H9 (cell line): ENCODE results near the gene PDXDC1. TPM values are rescaled to one million over a fixed set of nuclear protein-coding genes. Genes with fewer than 3 reads are reported as not detected.
"Not testable (repeated sequence)": the region's sequence is repeated elsewhere in the genome, so short reads cannot be mapped to it uniquely, and the experiment has no call there.

ENCODE experiments used
- DNase-seq: peaks from one replicate; pipeline ENCODE4 v3.0.0-alpha.2; 2017
- H2AFZ ChIP-seq: one replicate; pipeline ENCODE4 v1.6.1; 2013; ENCODE audit warnings: mild to moderate bottlenecking, low read length, control low read depth, moderate library complexity
- H2AK5ac ChIP-seq: 2 replicates; pipeline ENCODE4 v1.6.1; 2013; ENCODE audit warnings: low read length, control low read depth, mixed read lengths; ENCODE audit not compliant: insufficient read length
- H2BK120ac ChIP-seq: one replicate; pipeline ENCODE4 v1.6.1; 2013; ENCODE audit warnings: low read depth, mild to moderate bottlenecking, low read length, control low read depth, inconsistent platforms; ENCODE audit not compliant: poor library complexity, severe bottlenecking
- H2BK12ac ChIP-seq: 2 replicates; pipeline ENCODE4 v1.6.1; 2013; ENCODE audit warnings: low read length, control low read depth, mixed read lengths, low read depth; ENCODE audit not compliant: insufficient read length
- H2BK15ac ChIP-seq: 2 replicates; pipeline ENCODE4 v1.6.1; 2013; ENCODE audit warnings: low read depth, low read length, control low read depth
- H2BK20ac ChIP-seq: one replicate; pipeline ENCODE4 v1.6.1; 2013; ENCODE audit warnings: low read depth, mild to moderate bottlenecking, low read length, control low read depth, inconsistent platforms; ENCODE audit not compliant: poor library complexity, severe bottlenecking
- H2BK5ac ChIP-seq: 2 replicates; pipeline ENCODE4 v1.6.1; 2013; ENCODE audit warnings: low read length, control low read depth, mixed read lengths; ENCODE audit not compliant: insufficient read length
- H3K14ac ChIP-seq: 2 replicates; pipeline ENCODE4 v1.6.1; 2013; ENCODE audit warnings: low read length, control low read depth; ENCODE audit not compliant: insufficient read depth
- H3K18ac ChIP-seq: 2 replicates; pipeline ENCODE4 v1.6.1; 2013; ENCODE audit warnings: low read depth, mild to moderate bottlenecking, mixed read lengths, low read length, control low read depth; ENCODE audit not compliant: insufficient read length
- H3K23ac ChIP-seq: 2 replicates; pipeline ENCODE4 v1.6.1; 2013; ENCODE audit warnings: low read length, control low read depth, mixed read lengths, low read depth; ENCODE audit not compliant: insufficient read length
- H3K23me2 ChIP-seq: 2 replicates; pipeline ENCODE4 v1.6.1; 2013; ENCODE audit warnings: low read depth, mild to moderate bottlenecking, mixed read lengths, low read length, control low read depth; ENCODE audit not compliant: insufficient read length, poor library complexity, severe bottlenecking
- H3K27ac ChIP-seq: 2 replicates; pipeline ENCODE4 v1.5.1; 2013; ENCODE audit warnings: low read length, control low read depth, mixed read lengths, low read depth; ENCODE audit not compliant: insufficient read length
- H3K27me3 ChIP-seq: 2 replicates; pipeline ENCODE4 v1.6.1; 2013; ENCODE audit warnings: low read length, control low read depth, inconsistent platforms; ENCODE audit not compliant: insufficient read depth
- H3K4ac ChIP-seq: 2 replicates; pipeline ENCODE4 v1.6.1; 2013; ENCODE audit warnings: low read depth, mild to moderate bottlenecking, control low read depth, inconsistent platforms, low read length, moderate library complexity
- H3K4me1 ChIP-seq: 2 replicates; pipeline ENCODE4 v1.6.1; 2013; ENCODE audit warnings: low read length, control low read depth, inconsistent platforms; ENCODE audit not compliant: insufficient read depth
- H3K4me2 ChIP-seq: 2 replicates; pipeline ENCODE4 v1.6.1; 2013; ENCODE audit warnings: low read length, control low read depth, mixed read lengths; ENCODE audit not compliant: insufficient read length, insufficient read depth
- H3K56ac ChIP-seq: 2 replicates; pipeline ENCODE4 v1.6.1; 2013; ENCODE audit warnings: low read depth, mild to moderate bottlenecking, mixed read lengths, low read length, control low read depth; ENCODE audit not compliant: insufficient read length
- H3K79me1 ChIP-seq: 2 replicates; pipeline ENCODE4 v1.6.1; 2013; ENCODE audit warnings: low read depth, mild to moderate bottlenecking, moderate library complexity, low read length, control low read depth, inconsistent platforms; ENCODE audit not compliant: insufficient read depth, poor library complexity, severe bottlenecking
- H3K79me2 ChIP-seq: 2 replicates; pipeline ENCODE4 v1.6.1; 2013; ENCODE audit warnings: low read length, control low read depth, inconsistent platforms; ENCODE audit not compliant: insufficient read depth
- H3K9ac ChIP-seq: 2 replicates; pipeline ENCODE4 v1.6.1; 2013; ENCODE audit warnings: low read length, control low read depth, mixed read lengths; ENCODE audit not compliant: insufficient read length; ENCODE audit errors: extremely low read depth
- H3K9me3 ChIP-seq: one replicate; pipeline ENCODE4 v1.6.1; 2013; ENCODE audit warnings: low read depth, low read length, inconsistent platforms; ENCODE audit not compliant: control insufficient read depth
- H3T11ph ChIP-seq: one replicate; pipeline ENCODE4 v1.6.1; 2013; ENCODE audit warnings: mild to moderate bottlenecking, low read length, control low read depth, inconsistent platforms
- H4K20me1 ChIP-seq: one replicate; pipeline ENCODE4 v1.6.1; 2013; ENCODE audit not compliant: control insufficient read depth, insufficient read length, insufficient read depth
- H4K5ac ChIP-seq: 2 replicates; pipeline ENCODE4 v1.6.1; 2013; ENCODE audit warnings: low read depth, mild to moderate bottlenecking, mixed read lengths, low read length, control low read depth; ENCODE audit not compliant: insufficient read length
- H4K8ac ChIP-seq: replicated peaks from 2 replicates; pipeline ENCODE4 v1.6.1; 2013; ENCODE audit warnings: low read length, control low read depth, mixed read lengths, low read depth; ENCODE audit not compliant: insufficient read length
- H4K91ac ChIP-seq: 2 replicates; pipeline ENCODE4 v1.6.1; 2013; ENCODE audit warnings: low read depth, mild to moderate bottlenecking, moderate library complexity, mixed read lengths, low read length, control low read depth; ENCODE audit not compliant: insufficient read length
- H3K27ac Mint-ChIP-seq, 3 experiments: 2 replicates in 2 of 3; 3 replicates in 1 of 3; pipeline ENCODE4 v1.8.0; 2020 to 2021; ENCODE audit warnings: mixed read lengths in 3 of 3, mild to moderate bottlenecking in 1 of 3, moderate library complexity in 1 of 3
- H3K27me3 Mint-ChIP-seq: 2 replicates; pipeline ENCODE4 v1.8.0; 2021; ENCODE audit warnings: low read depth, mild to moderate bottlenecking, moderate library complexity, mixed read lengths
- H3K36me3 Mint-ChIP-seq, 3 experiments: 2 replicates in 2 of 3; 3 replicates in 1 of 3; pipeline ENCODE4 v1.8.0; 2020 to 2021; ENCODE audit warnings: low read depth in 3 of 3, mixed read lengths in 3 of 3; ENCODE audit not compliant: insufficient read depth in 1 of 3
- H3K4me1 Mint-ChIP-seq, 2 experiments: 2 replicates each; pipeline ENCODE4 v1.8.0; 2020; ENCODE audit warnings: mixed read lengths in 2 of 2
- H3K4me3 Mint-ChIP-seq, 2 experiments: 2 replicates in 1 of 2; 3 replicates in 1 of 2; pipeline ENCODE4 v1.8.0; 2020 to 2021; ENCODE audit warnings: mild to moderate bottlenecking in 2 of 2, mixed read lengths in 2 of 2, moderate library complexity in 1 of 2
- H3K9me3 Mint-ChIP-seq, 2 experiments: 2 replicates in 1 of 2; 3 replicates in 1 of 2; pipeline ENCODE4 v1.8.0; 2020; ENCODE audit warnings: mild to moderate bottlenecking in 2 of 2, mixed read lengths in 2 of 2, moderate library complexity in 1 of 2
- WGBS: extraction: QIAGEN DNeasy Blood & Tissue Kit; methylation state at CpG from one replicate; pipeline ENCODE4 v1.1.7; 2013; ENCODE audit warnings: missing lambda C conversion rate, low lambda C conversion rate, mixed read lengths; ENCODE audit not compliant: insufficient read length; ENCODE audit errors: extremely low coverage; 5-methylcytosine and 5-hydroxymethylcytosine counted together
- total RNA-seq: library from RNA; stranded (reverse); gene quantifications from 2 replicates; pipeline ENCODE4 v1.2.1, GENCODE V29; 2021
- TF ChIP-seq, protein P1 (sequence below): fragments of 200-600 bp; sonication (generic); conservative IDR thresholded peaks from 3 replicates; pipeline ENCODE4 v1.8.0; 2021; ENCODE audit warnings: antibody characterized with exemption, mild to moderate bottlenecking

PDXDC1 gene
- total RNA-seq, 1 experiment from 2014 or later, result 112 TPM

DNA sequence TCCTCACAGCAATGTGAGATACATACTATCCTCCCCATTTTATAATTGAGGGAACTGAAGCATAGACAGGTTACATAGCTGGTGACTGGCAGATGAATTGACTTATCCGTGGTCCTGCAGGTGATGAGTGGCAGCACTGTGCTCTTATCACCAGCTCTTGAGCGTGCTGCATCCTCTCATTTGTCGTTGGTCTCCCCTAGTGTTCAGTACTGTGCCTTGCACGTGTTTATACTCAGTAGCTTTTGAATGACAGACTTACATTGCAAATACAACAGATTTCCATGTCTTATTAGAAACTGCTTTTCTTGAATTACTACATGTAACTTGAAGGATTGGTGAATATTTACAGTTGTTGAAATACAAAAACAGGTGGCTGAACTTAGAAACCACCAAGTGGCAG is 47.4 kb downstream of the PDXDC1 start:
- not testable (repeated sequence) for H3K9ac ChIP-seq, H3T11ph ChIP-seq, H3K27ac ChIP-seq, H3K79me1 ChIP-seq, H3K56ac ChIP-seq, H2BK12ac ChIP-seq, H3K23me2 ChIP-seq, H3K27ac Mint-ChIP-seq, H3K23ac ChIP-seq, H4K5ac ChIP-seq, H3K4me1 ChIP-seq, H2BK15ac ChIP-seq, H3K18ac ChIP-seq, H2BK5ac ChIP-seq, H3K4me2 ChIP-seq, H2BK120ac ChIP-seq, H3K27me3 Mint-ChIP-seq, H3K14ac ChIP-seq, H3K27me3 ChIP-seq, H3K4ac ChIP-seq, H4K91ac ChIP-seq, H3K9me3 Mint-ChIP-seq, H2AFZ ChIP-seq, H4K20me1 ChIP-seq, H2BK20ac ChIP-seq, H2AK5ac ChIP-seq, H3K9me3 ChIP-seq, H3K79me2 ChIP-seq, H3K4me3 Mint-ChIP-seq, H4K8ac ChIP-seq, H3K4me1 Mint-ChIP-seq
- TF ChIP-seq, protein P1, sequence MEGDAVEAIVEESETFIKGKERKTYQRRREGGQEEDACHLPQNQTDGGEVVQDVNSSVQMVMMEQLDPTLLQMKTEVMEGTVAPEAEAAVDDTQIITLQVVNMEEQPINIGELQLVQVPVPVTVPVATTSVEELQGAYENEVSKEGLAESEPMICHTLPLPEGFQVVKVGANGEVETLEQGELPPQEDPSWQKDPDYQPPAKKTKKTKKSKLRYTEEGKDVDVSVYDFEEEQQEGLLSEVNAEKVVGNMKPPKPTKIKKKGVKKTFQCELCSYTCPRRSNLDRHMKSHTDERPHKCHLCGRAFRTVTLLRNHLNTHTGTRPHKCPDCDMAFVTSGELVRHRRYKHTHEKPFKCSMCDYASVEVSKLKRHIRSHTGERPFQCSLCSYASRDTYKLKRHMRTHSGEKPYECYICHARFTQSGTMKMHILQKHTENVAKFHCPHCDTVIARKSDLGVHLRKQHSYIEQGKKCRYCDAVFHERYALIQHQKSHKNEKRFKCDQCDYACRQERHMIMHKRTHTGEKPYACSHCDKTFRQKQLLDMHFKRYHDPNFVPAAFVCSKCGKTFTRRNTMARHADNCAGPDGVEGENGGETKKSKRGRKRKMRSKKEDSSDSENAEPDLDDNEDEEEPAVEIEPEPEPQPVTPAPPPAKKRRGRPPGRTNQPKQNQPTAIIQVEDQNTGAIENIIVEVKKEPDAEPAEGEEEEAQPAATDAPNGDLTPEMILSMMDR, result peak; percentile 69
- DNase-seq, result peak; percentile 62
- H3K36me3 Mint-ChIP-seq, result peaks cover 29 to 75% (median 61%) of the 10 kb centered on the region in 3 experiments
- no CpG with 5 or more reads among the region's 4 CpGs for WGBS

DNA sequence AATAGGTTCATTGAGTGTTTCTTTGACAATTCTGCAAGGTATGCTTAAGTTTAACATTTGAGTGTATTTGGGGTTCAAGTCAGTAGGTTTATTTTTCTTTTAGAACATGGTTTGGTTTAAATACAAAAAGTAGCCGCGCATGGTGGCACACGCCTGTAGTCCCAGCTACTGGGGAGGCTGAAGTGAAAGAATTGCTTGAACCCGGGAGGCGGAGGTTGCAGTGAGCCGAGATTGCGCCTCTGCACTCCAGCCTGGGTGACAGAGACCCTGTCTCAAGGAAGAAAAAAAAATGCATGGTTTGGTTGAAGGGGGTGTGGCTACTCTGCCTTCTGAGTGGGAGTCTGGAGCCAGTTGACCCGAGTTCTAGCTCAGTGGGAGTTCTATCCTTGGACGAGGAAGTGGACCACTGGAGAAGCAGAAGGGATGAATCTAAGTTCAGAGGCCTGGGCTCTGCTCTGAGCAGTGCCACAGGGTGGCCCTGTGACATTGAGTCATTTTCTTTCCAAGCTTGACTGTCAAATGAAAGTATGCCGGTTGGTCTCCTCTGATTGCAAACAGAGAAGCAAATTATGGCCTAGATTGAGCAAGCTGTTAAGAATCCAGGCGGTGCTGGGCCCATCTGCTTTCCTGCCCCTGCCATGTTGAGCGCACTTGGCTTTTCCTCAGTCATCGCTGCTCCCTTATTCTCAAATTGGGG is 48.7 kb downstream of the PDXDC1 start:
- H3K79me2 ChIP-seq, H2AFZ ChIP-seq, H4K20me1 ChIP-seq, H3K9ac ChIP-seq, H3K18ac ChIP-seq, H3K23me2 ChIP-seq, H2BK20ac ChIP-seq, H3K27me3 Mint-ChIP-seq, H2AK5ac ChIP-seq, H3K9me3 ChIP-seq, H2BK12ac ChIP-seq, H3K9me3 Mint-ChIP-seq, H2BK120ac ChIP-seq, H3K27ac ChIP-seq, H4K91ac ChIP-seq, H3K4me2 ChIP-seq, H3K79me1 ChIP-seq, H3K27me3 ChIP-seq, H3T11ph ChIP-seq, H3K23ac ChIP-seq, H3K14ac ChIP-seq, H3K4me3 Mint-ChIP-seq, H4K8ac ChIP-seq, DNase-seq, H3K4ac ChIP-seq, H3K4me1 ChIP-seq, H2BK15ac ChIP-seq, H2BK5ac ChIP-seq, H4K5ac ChIP-seq, H3K56ac ChIP-seq: not testable (repeated sequence)
- peaks cover 24 to 76% (median 60%) of the 10 kb centered on the region in 3 experiments for H3K36me3 Mint-ChIP-seq
- H3K4me1 Mint-ChIP-seq, result peaks cover 11 to 15% of the 10 kb centered on the region in 2 experiments
- H3K27ac Mint-ChIP-seq, result peak overlapping the region in 2 of 3 experiments; percentile 47 to 70; a peak in 4 of 7 replicates
- WGBS, result no CpG with 5 or more reads among the region's 13 CpGs
